HG02571 (cell line): ENCODE measurements around the gene MRC2.
"Not testable (repeated sequence)": the region's sequence is repeated elsewhere in the genome, so short reads cannot be mapped to it uniquely, and the experiment has no call there.

Experiments used
- ATAC-seq: cut with Tn5 transposase; IDR thresholded peaks from one replicate; pipeline ENCODE4 v1.9.1; 2021; ENCODE audit warnings: mild to moderate bottlenecking, moderate library complexity; ENCODE audit not compliant: unreplicated experiment

Gene MRC2

DNA sequence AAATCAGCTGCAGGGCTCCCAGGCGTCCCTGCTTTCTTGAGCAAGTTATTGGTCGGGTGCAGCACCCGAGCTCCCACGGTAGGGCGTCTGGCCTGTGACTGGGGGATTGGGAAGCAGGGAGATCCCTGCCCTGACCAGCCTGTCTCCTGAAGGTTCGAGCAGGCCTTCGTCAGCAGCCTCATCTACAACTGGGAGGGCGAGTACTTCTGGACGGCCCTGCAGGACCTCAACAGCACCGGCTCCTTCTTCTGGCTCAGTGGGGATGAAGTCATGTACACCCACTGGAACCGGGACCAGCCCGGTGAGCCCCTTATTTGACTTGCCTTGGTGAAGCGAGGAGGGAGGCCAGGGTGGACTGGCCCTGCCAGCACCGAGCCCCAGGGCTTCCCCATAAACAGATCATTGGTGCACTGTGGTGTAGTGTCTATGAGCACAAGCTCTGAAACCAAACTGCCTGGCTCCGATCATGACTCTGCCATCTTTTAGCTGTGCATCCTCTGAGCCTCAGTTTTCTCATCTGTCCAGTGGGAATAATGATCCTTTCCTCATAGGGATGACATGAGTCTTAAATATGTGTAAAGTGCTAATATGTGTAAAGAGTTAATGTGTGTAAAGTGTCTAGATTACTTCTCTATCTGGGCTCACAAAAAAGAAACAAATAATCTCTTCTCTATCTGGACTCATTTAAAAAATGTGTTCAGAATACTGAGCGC is 48.9 kb downstream of the MRC2 start:
- no peak for ATAC-seq

DNA sequence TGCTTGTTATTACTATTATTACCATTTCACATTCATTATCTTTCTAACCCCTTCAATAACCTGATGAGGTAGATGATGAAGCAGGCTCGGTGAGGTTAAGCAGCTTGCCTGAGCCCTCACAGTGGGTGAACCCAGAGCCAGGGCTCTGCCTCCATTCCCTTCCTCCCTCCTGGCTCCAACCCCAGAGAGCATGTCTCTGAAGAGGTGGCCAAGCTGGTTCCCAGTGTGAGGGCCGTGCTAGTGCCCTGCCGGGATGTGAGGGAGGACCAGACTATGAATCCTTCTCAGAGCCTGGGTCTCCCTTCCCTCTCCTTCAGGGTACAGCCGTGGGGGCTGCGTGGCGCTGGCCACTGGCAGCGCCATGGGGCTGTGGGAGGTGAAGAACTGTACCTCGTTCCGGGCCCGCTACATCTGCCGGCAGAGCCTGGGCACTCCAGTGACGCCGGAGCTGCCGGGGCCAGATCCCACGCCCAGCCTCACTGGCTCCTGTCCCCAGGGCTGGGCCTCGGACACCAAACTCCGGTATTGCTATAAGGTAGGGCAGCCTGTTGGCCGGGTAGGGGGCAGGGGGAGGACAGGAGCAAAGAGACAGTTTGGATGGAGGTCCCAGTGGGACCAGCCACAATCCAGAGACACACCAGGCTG is 49.6 kb downstream of the MRC2 start:
- no peak for ATAC-seq

DNA sequence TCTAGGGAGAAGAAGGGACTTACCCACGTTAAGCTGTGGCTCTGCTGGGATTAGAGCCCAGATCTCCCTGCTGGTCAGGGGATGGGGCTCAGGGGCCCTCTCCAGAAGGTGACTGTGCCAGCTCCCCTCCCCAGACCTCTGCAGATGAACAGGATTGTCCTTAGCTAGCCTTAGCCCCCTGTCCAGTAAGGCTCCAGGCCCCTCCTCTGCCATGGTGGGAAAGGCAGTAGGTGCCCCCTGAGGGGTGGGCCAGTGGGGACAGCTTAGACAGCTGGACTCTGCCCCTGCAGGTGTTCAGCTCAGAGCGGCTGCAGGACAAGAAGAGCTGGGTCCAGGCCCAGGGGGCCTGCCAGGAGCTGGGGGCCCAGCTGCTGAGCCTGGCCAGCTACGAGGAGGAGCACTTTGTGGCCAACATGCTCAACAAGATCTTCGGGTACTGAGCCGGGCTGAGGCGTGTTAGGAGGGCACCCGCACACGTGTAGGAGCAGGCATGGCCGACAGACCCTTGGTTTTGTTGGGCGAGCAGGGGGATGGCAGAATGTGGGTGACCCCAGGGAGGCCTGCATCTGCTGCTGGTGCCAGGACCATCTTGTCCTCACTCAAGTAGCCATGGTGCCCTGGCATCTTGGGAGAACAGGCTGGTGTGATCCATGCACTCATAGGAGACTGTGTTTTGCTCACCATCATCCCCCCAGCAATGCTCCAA is 50.9 kb downstream of the MRC2 start:
- no peak for ATAC-seq

DNA sequence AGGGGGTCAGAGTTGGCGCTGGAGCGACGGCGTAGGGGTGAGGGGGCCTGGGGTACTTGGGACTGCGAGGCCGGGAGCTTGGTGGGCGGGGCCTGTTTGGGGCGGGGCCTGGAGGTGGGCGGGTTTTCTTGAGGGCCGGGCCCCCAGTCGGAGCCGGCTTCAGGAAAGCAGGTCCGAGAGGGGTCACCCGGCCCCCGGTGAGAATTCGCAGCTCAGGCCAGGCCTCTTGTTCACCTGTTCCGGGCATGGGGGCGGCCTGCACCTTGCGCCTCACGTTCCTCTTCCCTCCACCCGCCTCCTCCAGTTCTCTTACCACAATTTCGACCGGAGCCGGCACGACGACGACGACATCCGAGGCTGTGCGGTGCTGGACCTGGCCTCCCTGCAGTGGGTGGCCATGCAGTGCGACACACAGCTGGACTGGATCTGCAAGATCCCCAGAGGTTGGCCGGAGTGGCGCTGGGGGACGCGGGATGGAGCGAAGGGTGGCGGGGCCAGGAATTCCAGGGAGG is 52.5 kb downstream of the MRC2 start:
- no peak for ATAC-seq

DNA sequence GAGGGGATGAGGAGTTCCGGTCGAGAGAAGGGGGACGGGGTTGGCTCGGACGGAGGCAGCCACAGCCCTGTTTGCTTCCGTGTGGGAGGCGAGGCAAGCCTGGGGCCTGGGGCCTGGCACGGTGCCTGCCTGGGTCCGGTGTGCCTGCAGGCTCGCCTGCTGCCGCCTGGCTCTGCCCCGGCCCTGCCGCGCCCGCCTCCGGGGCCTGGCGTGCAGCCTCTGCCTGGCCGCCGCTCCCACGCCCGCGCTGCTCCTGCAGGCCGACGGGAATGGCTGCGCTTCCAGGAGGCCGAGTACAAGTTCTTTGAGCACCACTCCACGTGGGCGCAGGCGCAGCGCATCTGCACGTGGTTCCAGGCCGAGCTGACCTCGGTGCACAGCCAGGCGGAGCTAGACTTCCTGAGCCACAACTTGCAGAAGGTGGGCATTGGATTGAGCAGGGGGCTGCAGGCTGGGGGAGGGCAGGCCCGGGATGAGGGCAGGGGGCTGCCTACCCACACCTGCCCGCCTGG is 53.1 kb downstream of the MRC2 start:
- ATAC-seq = no peak

DNA sequence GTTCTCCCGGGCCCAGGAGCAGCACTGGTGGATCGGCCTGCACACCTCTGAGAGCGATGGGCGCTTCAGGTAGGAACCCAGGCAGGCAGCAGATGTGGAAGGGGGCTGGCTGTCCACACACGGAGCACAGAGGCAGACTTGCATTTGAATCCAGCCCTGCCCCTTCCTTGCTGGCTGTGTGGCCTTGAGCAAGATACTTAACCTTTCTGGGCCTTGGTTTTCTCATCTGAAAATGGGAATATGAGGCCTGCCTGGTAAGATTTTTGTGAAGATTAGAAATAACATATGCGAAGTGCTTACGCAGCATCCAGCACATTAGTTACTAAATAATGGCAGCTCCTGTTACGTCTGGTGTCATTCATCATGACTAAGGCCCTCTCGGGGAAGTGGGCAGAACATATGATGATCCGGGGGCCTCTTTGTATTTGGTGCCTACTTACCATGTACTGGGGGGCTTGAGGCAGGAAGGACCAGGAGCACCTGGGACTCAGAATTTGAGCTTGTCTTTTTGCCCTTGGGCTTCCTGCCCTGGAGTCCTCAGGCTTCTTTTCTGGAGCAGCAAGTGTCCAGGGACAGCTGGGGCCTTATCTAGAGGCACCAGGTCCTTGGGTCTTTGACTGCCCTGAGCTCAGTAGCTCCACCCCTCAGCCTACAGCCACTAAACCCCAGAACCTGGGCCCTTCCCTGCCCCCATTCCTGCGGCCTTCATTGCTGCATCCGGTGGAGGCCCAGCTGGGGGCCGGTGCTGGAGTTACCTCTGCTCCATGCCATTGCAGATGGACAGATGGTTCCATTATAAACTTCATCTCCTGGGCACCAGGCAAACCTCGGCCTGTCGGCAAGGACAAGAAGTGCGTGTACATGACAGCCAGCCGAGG is 53.8 kb downstream of the MRC2 start:
- no peak for ATAC-seq

DNA sequence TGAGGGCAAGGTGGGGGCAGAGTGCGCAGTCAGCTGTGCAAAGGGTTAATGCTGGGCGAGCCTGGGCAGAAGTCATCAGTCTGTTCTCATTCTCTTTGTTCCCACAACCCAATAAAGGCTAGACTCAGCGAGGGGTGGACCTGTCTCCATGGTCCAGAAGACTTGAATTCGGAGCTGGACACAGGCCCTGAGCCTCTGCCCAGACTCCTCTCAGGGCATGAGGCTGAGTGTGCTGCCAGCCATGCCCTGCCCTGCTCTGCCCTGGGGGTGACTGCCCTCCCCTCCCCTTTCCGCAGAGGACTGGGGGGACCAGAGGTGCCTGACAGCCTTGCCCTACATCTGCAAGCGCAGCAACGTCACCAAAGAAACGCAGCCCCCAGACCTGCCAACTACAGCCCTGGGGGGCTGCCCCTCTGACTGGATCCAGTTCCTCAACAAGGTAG is 54.5 kb downstream of the MRC2 start:
- no peak for ATAC-seq

DNA sequence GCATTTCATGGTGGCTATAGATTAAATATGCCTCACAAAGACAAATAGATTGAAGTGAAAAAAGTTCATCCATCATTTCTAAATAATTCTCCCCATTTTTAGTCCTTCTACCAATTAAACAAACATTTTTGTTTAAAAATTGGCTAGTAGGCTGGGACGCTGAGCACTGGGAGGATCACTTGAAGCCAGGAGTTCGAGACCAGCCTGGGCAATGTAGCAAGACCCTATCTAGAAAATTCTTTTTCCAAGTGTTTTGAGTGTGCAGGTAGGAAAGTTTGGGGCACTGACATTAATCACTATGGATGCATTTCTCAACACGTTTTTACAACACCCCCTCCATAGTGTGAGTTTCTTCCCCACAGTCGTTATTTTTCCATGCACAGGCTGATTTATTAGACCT is 56.7 kb downstream of the MRC2 start:
- no peak for ATAC-seq

DNA sequence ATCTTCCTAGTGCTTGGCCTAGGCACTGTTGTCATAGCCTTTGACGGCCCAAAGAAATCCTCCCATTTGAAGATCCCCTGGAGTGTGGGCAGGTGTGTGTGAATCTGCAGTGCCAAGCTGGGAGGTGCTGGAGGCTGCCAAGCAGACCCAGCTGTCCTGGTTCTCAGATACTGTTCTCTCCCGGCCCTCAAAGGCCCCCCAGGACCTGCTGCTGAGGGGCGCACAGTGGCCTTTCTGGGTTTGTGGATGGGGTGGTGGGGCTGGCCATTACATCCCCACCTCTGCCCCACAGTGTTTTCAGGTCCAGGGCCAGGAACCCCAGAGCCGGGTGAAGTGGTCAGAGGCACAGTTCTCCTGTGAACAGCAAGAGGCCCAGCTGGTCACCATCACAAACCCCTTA is 60.5 kb downstream of the MRC2 start:
- ATAC-seq = no peak

DNA sequence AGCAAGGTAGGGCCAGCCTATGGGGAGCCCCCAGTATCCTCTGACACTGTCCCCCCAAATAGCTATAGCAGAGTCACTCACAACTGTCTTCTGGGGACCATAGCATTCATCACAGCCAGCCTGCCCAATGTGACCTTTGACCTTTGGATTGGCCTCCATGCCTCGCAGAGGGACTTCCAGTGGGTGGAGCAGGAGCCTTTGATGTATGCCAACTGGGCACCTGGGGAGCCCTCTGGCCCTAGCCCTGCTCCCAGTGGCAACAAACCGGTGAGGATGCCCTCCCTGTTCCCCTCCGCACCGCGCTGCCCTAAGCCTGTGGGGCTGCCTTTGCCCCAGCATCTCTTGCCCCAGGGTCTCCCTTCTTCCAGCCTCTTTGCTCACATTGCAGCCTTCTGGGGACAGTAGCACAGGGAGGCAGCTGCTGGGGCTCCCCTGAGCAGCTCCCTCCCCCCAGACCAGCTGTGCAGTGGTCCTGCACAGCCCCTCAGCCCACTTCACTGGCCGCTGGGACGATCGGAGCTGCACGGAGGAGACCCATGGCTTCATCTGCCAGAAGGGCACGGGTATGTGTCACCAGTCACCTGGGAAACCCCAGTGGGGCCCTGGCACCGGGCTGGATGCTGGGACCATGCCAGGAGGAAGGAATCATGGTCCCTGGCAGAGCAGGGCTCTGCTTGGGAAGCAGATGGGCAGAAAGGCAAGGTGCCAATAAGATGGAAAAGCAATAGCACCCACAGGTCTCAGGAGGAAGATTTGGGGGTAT is 61.1 kb downstream of the MRC2 start:
- no peak for ATAC-seq

DNA sequence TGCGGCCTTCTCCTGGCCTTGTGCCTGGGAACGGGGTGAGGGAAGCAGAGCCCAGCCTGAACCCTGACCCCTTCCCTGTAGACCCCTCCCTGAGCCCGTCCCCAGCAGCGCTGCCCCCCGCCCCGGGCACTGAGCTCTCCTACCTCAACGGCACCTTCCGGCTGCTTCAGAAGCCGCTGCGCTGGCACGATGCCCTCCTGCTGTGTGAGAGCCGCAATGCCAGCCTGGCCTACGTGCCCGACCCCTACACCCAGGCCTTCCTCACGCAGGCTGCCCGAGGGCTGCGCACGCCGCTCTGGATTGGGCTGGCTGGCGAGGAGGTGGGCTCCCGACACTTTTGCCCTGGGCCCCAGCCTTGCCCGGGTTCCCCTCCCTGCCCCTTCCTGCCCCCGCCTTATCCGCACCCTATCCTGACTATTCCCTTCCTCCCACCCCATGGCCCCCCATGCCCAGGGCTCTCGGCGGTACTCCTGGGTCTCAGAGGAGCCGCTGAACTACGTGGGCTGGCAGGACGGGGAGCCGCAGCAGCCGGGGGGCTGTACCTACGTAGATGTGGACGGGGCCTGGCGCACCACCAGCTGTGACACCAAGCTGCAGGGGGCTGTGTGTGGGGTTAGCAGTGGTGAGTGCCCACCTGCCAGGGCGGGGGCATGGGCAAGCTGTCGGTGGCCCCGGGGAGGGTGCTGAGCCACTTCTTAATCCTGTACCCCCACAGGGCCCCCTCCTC is 62.1 kb downstream of the MRC2 start:
- ATAC-seq = no peak

DNA sequence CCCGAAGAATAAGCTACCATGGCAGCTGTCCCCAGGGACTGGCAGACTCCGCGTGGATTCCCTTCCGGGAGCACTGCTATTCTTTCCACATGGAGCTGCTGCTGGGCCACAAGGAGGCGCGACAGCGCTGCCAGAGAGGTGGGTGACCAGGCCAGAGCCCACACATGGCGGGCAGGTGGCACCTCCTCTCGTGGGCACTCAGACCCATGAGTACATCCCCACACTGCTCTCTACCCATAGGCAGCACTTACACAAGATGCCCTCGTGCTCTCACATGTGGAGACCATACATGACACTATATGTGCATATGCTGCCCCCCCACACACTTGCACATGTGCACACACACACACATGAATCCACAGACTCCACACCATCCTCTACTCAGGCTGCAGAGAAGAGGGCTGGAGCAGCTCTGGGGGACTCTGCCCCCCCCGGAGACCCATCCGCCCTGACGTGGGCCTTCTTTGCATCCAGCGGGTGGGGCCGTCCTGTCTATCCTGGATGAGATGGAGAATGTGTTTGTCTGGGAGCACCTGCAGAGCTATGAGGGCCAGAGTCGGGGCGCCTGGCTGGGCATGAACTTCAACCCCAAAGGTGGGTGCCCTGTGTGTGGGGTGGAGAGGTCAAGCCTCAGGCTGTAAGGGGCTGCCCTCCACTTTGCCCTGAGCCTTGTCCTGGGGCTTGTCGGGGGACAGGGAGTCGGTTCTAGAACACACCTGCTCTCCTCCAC is 62.9 kb downstream of the MRC2 start:
- ATAC-seq = no peak

DNA sequence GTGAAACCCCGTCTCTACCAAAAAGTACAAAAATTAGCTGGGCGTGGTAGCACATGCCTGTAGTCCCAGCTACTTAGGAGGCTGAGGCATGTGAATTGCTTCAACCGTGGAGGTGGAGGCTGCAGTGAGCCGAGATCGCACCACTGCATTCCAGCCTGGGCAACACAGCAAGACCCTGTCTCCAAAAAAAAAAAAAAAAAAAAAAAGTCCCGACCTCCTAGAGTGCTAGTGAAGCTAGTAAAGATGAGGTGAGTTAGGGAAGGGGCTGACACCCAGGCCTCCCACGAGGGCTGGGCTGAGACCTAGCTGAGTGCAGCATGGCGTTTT is 64.1 kb downstream of the MRC2 start:
- ATAC-seq = not testable (repeated sequence)

DNA sequence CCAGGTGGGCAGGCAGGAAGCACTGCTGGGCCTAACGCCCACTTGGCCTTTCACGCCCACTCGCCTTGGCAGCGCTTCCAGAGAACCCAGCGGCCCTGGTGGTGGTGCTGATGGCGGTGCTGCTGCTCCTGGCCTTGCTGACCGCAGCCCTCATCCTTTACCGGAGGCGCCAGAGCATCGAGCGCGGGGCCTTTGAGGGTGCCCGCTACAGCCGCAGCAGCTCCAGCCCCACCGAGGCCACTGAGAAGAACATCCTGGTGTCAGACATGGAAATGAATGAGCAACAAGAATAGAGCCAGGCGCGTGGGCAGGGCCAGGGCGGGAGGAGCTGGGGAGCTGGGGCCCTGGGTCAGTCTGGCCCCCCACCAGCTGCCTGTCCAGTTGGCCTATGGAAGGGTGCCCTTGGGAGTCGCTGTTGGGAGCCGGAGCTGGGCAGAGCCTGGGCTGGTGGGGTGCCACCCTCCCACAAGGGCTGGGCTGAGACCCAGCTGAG is 64.7 kb downstream of the MRC2 start:
- no peak for ATAC-seq

DNA sequence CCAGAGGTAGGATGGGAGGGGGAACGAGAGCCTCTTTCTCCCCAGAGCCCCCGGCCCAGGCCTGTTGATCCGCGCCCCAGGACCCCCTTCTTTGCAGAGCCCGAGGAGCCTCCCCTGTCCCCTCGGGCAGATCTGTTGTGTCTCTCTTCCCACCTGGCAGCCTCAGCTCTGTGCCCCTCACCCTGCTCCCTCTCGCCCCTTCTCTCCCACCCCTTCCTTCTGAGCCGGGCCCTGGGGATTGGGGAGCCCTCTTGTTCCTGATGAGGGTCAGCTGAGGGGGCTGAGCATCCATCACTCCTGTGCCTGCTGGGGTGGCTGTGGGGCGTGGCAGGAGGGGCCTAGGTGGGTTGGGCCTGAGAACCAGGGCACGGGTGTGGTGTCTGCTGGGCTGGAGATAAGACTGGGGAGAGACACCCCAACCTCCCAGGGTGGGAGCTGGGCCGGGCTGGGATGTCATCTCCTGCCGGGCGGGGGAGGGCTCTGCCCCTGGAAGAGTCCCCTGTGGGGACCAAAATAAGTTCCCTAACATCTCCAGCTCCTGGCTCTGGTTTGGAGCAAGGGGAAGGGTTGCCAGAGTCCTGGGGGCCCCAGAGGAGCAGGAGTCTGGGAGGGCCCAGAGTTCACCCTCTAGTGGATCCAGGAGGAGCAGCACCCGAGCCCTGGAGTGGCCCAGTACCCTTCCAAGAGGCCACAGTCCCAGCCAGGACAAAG is 65.4 kb downstream of the MRC2 start:
- no peak for ATAC-seq

DNA sequence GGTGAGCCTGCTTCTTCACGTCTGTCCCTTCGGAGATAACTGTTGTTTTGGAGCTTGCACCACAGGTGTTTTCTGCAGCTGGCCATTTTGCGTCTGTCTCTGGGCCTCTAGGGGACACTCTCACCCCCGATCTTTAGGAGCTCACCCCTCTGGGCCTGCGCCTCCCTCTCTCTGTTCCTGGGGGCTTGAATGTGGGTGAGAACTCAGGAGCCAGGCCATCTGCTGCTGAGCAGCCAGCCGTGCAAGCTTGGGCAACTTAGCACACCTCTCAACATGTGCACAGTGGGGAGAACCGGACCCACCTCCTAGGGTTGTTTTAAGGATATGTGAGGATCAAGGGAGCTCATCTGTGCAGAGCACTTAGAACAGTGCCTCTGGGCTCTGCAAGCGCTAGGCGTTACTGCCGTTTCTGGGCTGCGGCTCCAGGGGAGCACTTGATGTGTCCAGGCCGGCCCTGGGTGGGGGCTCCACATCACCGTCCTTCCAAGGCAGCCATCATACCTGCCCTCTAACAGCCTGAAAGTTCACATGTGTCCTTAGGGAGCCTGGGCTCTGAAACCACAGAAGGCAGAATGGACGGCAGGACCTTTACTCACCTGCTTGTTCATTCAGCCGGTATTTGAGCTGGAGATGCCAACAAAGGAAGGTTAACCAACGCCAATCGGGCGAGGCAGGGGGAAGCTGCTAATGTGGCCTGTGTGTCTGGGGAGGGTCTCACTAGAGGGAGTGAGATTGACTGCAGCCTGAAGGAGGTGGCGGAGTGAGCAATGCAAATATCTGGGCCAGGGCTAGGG is 66.3 kb downstream of the MRC2 start:
- ATAC-seq = no peak

DNA sequence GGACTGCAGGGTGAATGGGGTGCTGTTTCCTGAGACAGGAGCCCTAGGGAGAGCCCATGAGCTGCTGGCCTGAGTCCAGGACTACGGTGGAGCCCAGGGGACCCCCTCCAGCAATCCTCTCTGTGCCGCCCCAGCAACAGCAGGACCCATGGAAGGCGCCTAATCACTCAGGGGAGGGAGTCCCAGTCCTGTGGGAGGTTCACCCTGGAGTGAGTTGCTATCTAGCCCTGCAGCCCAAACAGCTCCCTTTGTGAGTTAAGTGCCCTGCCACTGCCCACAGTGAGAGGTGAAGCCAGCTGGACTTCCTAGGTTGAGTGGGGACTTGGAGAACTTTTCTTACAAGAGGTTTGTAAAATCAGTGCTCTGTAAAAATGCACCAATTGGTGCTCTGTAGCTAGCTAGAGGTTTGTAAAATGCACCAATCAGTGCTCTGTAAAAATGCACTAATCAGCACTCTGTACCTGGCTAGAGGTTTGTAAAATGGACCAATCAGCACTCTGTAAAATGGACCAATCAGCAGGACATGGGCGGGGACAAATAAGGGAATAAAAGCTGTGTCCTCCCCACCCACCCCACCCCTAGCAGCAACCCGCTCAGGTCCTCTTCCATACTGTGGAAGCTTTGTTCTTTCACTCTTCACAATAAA is 67.7 kb downstream of the MRC2 start:
- ATAC-seq = not testable (repeated sequence)
